ENCODE results near the gene KIAA0930.

The KIAA0930 gene

DNA sequence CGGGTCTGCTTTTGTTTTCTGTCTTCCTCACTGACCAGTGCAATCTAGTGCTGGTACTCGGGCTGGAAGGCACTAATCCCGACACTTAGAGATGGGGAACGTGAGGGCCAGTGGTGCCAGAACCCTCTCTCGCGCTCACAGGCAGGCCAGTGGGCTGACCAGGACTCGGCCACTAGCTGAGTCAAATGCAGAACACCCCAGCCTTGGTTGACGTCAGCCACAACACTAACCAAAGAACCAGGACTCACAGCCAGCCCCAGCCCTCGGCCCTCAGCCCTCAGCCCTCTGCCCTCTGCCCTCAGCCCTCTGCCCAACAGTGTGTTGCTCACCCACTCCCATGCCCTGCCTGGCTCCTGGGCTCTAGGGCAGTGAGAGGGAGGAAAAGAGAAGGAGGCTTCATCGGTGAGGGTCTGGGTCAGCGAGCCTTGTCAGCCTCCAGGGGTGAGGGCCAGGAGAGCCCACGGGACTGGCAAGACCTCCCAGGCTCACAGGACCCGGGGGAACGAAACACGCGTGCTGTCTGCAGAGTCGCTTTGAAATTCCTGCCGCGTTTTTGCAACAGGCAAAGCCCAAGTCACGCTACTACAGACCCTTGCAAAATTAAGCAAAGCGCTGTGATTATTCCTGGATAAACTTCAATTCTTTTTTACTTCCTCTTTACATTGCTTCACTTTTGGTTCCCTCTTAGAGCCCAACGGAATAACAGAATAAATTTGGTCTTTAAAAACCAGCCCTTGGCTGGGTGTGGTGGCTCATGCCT, 27.5 kb downstream of the KIAA0930 start:
- Histone ChIP-seq H3K27ac (ENCODE audit: extremely low read depth, low read depth, low read length) (no peak overlapping the region), H3K4me1 (ENCODE audit: control insufficient read depth, insufficient read depth, low read length) (no peaks in the 10 kb centered on the region), H3K9me3 (ENCODE audit: control insufficient read depth, insufficient read depth, low read depth, low read length) (no peaks in the 10 kb centered on the region), H3K4me3 (ENCODE audit: low read depth, low read length) (no peak overlapping the region), H3K36me3 (ENCODE audit: control insufficient read depth in 2 of 2, insufficient read depth in 1 of 2, low read length in 2 of 2) (peaks cover 0 to 29% of the 10 kb centered on the region in 2 experiments; a peak in 1 of 3 replicates)
- ChIA-PET POLR2A (no interaction called here), CTCF (interaction anchor here (1.0 kb wide), 1 partner anchor 8 kb away, joined by 3 read pairs; no protein-coding TSS in a partner anchor)
- no peak for TF ChIP-seq ZNF530 (tag by site-specific recombination; IDR thresholded peaks at IDR 0.05; ENCODE audit: low read depth)
- peak; percentile 19; the same call in 1 of the 2 replicates for TF ChIP-seq ZBTB8A (tag by site-specific recombination; IDR thresholded peaks at IDR 0.05)

DNA sequence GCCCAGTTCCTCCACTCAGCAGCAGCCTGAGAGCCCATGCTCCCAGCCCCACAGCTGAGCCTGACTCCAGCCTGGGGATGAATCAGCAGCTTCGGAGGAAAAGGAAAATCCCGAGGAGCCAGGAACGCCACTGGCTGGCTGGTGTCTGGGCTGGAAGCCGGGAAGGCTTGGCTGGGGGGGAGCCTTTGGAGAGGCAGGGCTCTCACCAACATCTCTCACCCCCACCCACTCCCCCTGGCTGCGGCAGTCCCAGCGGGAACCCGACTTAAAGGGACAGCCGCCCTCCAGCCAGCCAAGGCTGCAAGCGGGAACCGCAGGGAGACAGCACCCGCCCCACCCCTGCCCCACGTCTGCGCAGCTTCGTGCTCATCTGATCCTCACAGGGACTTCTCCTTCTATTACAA, 28.4 kb downstream of the KIAA0930 start:
- CTCF ChIA-PET, result no interaction called here
- TF ChIP-seq ZIC2 (tag by site-specific recombination; IDR thresholded peaks at IDR 0.05) (peak; percentile 75), ZNF292 (tag by site-specific recombination; IDR thresholded peaks at IDR 0.05; ENCODE audit: borderline replicate concordance, low read depth) (no peak), ZNF768 (tag by site-specific recombination; IDR thresholded peaks at IDR 0.05) (no peak), ZNF324 (tag by site-specific recombination; IDR thresholded peaks at IDR 0.05) (no peak), ZNF133 (tag by site-specific recombination; IDR thresholded peaks at IDR 0.05) (no peak), ZNF24 (tag by site-specific recombination; IDR thresholded peaks at IDR 0.05) (no peak), ZNF560 (tag by site-specific recombination; IDR thresholded peaks at IDR 0.05; ENCODE audit: borderline replicate concordance) (no peak), EGR2 (tag by site-specific recombination; IDR thresholded peaks at IDR 0.05; ENCODE audit: low read depth) (peak; percentile 54), ZFHX2 (tag by site-specific recombination; conservative IDR thresholded peaks at IDR 0.05) (0 out of 2 replicates have a peak, but pooled peaks have one; percentile 7), GLIS2 (tag by site-specific recombination; IDR thresholded peaks at IDR 0.05) (peak; percentile 67), ZBTB17 (tag by site-specific recombination; IDR thresholded peaks at IDR 0.05) (no peak), IKZF3 (tag by site-specific recombination; IDR thresholded peaks at IDR 0.05) (peak; percentile 46; the same call in 1 of the 2 replicates), ZSCAN16 (tag by site-specific recombination; IDR thresholded peaks at IDR 0.05) (no peak), GLIS1 (tag by site-specific recombination; IDR thresholded peaks at IDR 0.05) (peak; percentile 54)
- TF ChIP-seq, protein P1, sequence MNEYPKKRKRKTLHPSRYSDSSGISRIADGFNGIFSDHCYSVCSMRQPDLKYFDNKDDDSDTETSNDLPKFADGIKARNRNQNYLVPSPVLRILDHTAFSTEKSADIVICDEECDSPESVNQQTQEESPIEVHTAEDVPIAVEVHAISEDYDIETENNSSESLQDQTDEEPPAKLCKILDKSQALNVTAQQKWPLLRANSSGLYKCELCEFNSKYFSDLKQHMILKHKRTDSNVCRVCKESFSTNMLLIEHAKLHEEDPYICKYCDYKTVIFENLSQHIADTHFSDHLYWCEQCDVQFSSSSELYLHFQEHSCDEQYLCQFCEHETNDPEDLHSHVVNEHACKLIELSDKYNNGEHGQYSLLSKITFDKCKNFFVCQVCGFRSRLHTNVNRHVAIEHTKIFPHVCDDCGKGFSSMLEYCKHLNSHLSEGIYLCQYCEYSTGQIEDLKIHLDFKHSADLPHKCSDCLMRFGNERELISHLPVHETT (tag by site-specific recombination; IDR thresholded peaks at IDR 0.05), result no peak
- Histone ChIP-seq H3K4me1 (ENCODE audit: control insufficient read depth, insufficient read depth, low read length) (no peaks in the 10 kb centered on the region), H3K27ac (ENCODE audit: extremely low read depth, low read depth, low read length) (no peak overlapping the region), H3K9me3 (ENCODE audit: control insufficient read depth, insufficient read depth, low read depth, low read length) (no peaks in the 10 kb centered on the region), H3K4me3 (ENCODE audit: low read depth, low read length) (no peak overlapping the region), H3K36me3 (ENCODE audit: control insufficient read depth in 2 of 2, insufficient read depth in 1 of 2, low read length in 2 of 2) (peaks cover 0 to 35% of the 10 kb centered on the region in 2 experiments; a peak in 2 of 3 replicates)
- POLR2A ChIA-PET, result no interaction called here

DNA sequence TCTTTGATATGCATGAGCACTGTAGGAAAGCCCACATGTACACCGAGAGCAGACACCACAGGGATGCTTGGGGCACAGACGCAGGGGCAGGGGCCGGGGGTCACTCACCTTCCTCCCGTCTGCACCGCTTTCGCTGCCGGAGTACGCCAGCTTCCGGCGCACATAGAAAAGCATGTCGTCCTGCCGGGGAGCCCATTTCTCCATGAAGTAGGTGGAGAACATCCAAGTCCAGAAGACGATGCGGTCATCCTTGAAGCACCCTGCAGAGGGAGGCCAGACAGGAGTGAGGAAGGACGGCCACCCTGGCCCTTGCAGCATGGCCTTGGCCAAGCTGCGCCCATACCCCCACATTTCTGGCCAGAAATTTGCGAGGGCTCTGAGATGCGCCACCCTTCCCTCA, 28.8 kb downstream of the KIAA0930 start:
- ChIA-PET POLR2A (no interaction called here), CTCF (no interaction called here)
- Histone ChIP-seq H3K4me3 (ENCODE audit: low read depth, low read length) (no peak overlapping the region), H3K36me3 (ENCODE audit: control insufficient read depth in 2 of 2, insufficient read depth in 1 of 2, low read length in 2 of 2) (peaks cover 0 to 35% of the 10 kb centered on the region in 2 experiments; a peak in 2 of 3 replicates), H3K9me3 (ENCODE audit: control insufficient read depth, insufficient read depth, low read depth, low read length) (no peaks in the 10 kb centered on the region), H3K27ac (ENCODE audit: extremely low read depth, low read depth, low read length) (no peak overlapping the region), H3K4me1 (ENCODE audit: control insufficient read depth, insufficient read depth, low read length) (no peaks in the 10 kb centered on the region)
- TF ChIP-seq ZNF354C (tag by site-specific recombination; IDR thresholded peaks at IDR 0.05; ENCODE audit: borderline replicate concordance, low read depth), result no peak
- TF ChIP-seq, protein P2, sequence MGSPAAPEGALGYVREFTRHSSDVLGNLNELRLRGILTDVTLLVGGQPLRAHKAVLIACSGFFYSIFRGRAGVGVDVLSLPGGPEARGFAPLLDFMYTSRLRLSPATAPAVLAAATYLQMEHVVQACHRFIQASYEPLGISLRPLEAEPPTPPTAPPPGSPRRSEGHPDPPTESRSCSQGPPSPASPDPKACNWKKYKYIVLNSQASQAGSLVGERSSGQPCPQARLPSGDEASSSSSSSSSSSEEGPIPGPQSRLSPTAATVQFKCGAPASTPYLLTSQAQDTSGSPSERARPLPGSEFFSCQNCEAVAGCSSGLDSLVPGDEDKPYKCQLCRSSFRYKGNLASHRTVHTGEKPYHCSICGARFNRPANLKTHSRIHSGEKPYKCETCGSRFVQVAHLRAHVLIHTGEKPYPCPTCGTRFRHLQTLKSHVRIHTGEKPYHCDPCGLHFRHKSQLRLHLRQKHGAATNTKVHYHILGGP (tag by site-specific recombination; IDR thresholded peaks at IDR 0.05), result no peak
- no peak for TF ChIP-seq ZIC2 (tag by site-specific recombination; IDR thresholded peaks at IDR 0.05)
- no peak for TF ChIP-seq HOXC10 (CRISPR knock-in tag; IDR thresholded peaks at IDR 0.05)
- no peak for TF ChIP-seq FEZF1 (tag by site-specific recombination; IDR thresholded peaks at IDR 0.05)
- TF ChIP-seq, protein P3, sequence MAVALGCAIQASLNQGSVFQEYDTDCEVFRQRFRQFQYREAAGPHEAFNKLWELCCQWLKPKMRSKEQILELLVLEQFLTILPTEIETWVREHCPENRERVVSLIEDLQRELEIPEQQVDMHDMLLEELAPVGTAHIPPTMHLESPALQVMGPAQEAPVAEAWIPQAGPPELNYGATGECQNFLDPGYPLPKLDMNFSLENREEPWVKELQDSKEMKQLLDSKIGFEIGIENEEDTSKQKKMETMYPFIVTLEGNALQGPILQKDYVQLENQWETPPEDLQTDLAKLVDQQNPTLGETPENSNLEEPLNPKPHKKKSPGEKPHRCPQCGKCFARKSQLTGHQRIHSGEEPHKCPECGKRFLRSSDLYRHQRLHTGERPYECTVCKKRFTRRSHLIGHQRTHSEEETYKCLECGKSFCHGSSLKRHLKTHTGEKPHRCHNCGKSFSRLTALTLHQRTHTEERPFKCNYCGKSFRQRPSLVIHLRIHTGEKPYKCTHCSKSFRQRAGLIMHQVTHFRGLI (tag by site-specific recombination; IDR thresholded peaks at IDR 0.05), result no peak
- TF ChIP-seq, protein P4, sequence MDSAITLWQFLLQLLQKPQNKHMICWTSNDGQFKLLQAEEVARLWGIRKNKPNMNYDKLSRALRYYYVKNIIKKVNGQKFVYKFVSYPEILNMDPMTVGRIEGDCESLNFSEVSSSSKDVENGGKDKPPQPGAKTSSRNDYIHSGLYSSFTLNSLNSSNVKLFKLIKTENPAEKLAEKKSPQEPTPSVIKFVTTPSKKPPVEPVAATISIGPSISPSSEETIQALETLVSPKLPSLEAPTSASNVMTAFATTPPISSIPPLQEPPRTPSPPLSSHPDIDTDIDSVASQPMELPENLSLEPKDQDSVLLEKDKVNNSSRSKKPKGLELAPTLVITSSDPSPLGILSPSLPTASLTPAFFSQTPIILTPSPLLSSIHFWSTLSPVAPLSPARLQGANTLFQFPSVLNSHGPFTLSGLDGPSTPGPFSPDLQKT (IDR thresholded peaks at IDR 0.05; ENCODE audit: borderline replicate concordance, low read depth, low read length), result no peak
- TF ChIP-seq, protein P5, sequence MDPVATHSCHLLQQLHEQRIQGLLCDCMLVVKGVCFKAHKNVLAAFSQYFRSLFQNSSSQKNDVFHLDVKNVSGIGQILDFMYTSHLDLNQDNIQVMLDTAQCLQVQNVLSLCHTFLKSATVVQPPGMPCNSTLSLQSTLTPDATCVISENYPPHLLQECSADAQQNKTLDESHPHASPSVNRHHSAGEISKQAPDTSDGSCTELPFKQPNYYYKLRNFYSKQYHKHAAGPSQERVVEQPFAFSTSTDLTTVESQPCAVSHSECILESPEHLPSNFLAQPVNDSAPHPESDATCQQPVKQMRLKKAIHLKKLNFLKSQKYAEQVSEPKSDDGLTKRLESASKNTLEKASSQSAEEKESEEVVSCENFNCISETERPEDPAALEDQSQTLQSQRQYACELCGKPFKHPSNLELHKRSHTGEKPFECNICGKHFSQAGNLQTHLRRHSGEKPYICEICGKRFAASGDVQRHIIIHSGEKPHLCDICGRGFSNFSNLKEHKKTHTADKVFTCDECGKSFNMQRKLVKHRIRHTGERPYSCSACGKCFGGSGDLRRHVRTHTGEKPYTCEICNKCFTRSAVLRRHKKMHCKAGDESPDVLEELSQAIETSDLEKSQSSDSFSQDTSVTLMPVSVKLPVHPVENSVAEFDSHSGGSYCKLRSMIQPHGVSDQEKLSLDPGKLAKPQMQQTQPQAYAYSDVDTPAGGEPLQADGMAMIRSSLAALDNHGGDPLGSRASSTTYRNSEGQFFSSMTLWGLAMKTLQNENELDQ (tag by site-specific recombination; IDR thresholded peaks at IDR 0.05; ENCODE audit: low read depth), result no peak
